Measurements from ENCODE around the gene HIP1.
"Not testable (repeated sequence)": the region's sequence is repeated elsewhere in the genome, so short reads cannot be mapped to it uniquely, and the experiment has no call there.

DNA sequence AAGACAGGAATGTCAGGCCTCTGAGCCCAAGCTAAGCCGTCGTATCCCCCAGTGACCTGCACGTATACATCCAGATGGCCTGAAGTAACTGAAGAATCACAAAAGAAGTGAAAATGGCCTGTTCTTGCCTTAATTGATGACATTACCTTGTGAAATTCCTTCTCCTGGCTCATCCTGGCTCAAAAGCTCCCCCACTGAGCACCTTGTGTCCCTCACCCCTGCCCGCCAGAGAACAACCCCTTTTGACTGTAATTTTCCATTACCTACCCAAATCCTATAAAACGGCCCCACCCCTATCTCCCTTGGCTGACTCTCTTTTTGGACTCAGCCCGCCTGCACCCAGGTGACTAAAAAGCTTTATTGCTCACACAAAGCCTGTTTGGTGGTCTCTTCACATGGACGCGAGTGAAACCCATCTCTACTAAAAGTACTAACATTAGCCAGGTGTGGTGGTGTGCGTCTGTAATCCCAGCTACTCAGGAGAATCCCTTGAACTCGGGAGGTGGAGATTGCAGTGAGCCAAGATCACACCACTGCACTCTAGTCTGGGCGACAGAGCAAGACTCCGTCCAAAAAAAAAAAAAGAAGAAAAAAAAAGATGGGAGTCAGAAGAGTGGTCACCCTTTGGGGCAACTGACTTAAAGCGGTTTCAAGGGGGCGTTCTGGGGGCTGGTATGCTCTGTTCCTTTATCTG lies 49.6 kb upstream of the HIP1 start:
- TF ChIP-seq, protein P1, sequence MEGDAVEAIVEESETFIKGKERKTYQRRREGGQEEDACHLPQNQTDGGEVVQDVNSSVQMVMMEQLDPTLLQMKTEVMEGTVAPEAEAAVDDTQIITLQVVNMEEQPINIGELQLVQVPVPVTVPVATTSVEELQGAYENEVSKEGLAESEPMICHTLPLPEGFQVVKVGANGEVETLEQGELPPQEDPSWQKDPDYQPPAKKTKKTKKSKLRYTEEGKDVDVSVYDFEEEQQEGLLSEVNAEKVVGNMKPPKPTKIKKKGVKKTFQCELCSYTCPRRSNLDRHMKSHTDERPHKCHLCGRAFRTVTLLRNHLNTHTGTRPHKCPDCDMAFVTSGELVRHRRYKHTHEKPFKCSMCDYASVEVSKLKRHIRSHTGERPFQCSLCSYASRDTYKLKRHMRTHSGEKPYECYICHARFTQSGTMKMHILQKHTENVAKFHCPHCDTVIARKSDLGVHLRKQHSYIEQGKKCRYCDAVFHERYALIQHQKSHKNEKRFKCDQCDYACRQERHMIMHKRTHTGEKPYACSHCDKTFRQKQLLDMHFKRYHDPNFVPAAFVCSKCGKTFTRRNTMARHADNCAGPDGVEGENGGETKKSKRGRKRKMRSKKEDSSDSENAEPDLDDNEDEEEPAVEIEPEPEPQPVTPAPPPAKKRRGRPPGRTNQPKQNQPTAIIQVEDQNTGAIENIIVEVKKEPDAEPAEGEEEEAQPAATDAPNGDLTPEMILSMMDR (IDR thresholded peaks at IDR 0.05) = not testable (repeated sequence)
- TF ChIP-seq POLR2A (IDR thresholded peaks at IDR 0.05) = not testable (repeated sequence)

Measured in esophagus squamous epithelium (tissue), 4 donors.